DOHH2 (cell line): ENCODE results near the gene CEBPA.

Experiments used
- H3F3A ChIP-seq: fragments of 200-600 bp; sonication (generic), shearing (Covaris generic); 2 replicates; pipeline ENCODE4 v1.6.0; 2016; ENCODE audit warnings: antibody characterized with exemption, mild to moderate bottlenecking; ENCODE audit not compliant: control insufficient read depth, insufficient read depth
- H3K27ac ChIP-seq: fragments of 200-600 bp; sonication (generic); 2 replicates; pipeline ENCODE4 v1.5.1; 2014; ENCODE audit warnings: low read depth, mild to moderate bottlenecking, low read length, moderate library complexity
- H3K27me3 ChIP-seq: fragments of 200-600 bp; sonication (generic); 2 replicates; pipeline ENCODE4 v1.6.1; 2014; ENCODE audit warnings: mild to moderate bottlenecking, low read length, mixed read lengths; ENCODE audit not compliant: control insufficient read depth
- H3K36me3 ChIP-seq: fragments of 200-600 bp; sonication (generic); 2 replicates; pipeline ENCODE4 v1.6.1; 2014; ENCODE audit warnings: mild to moderate bottlenecking, low read length, moderate library complexity, mixed read lengths; ENCODE audit not compliant: control insufficient read depth
- H3K4me1 ChIP-seq: fragments of 200-600 bp; sonication (generic); 2 replicates; pipeline ENCODE4 v1.6.1; 2014; ENCODE audit warnings: mild to moderate bottlenecking, low read length, mixed read lengths; ENCODE audit not compliant: control insufficient read depth
- H3K4me2 ChIP-seq: fragments of 200-600 bp; sonication (generic); 2 replicates; pipeline ENCODE4 v1.6.0; 2014; ENCODE audit warnings: mild to moderate bottlenecking, low read length, moderate library complexity
- H3K4me3 ChIP-seq: fragments of 200-600 bp; sonication (generic); 2 replicates; pipeline ENCODE4 v1.5.1; 2014; ENCODE audit warnings: mild to moderate bottlenecking, low read length, mixed read lengths
- H3K79me2 ChIP-seq: fragments of 200-600 bp; sonication (generic); 2 replicates; pipeline ENCODE4 v1.6.1; 2014; ENCODE audit warnings: mild to moderate bottlenecking, low read length, mixed read lengths; ENCODE audit not compliant: control insufficient read depth
- H3K9me2 ChIP-seq: fragments of 200-600 bp; sonication (generic); replicated peaks from 2 replicates; pipeline ENCODE4 v1.6.1; 2014; ENCODE audit warnings: mild to moderate bottlenecking, low read length, mixed read lengths; ENCODE audit not compliant: control insufficient read depth
- H3K9me3 ChIP-seq: fragments of 200-600 bp; sonication (generic); 2 replicates; pipeline ENCODE4 v1.6.1; 2014; ENCODE audit warnings: antibody characterized with exemption, low read length, mixed read lengths; ENCODE audit not compliant: control insufficient read depth, insufficient read depth
- H4K20me1 ChIP-seq: fragments of 200-600 bp; sonication (generic); 2 replicates; pipeline ENCODE4 v1.6.0; 2014; ENCODE audit warnings: low read depth, mild to moderate bottlenecking, antibody characterized with exemption, low read length, moderate library complexity; ENCODE audit not compliant: control insufficient read depth, insufficient read depth
- CTCF ChIP-seq: fragments of 200-600 bp; sonication (generic); IDR thresholded peaks from one replicate; pipeline ENCODE4 v1.5.1; 2014; ENCODE audit warnings: antibody characterized with exemption, mild to moderate bottlenecking, low read depth, low read length; ENCODE audit not compliant: poor library complexity, severe bottlenecking
- EZH2phosphoT487 ChIP-seq: fragments of 200-600 bp; sonication (generic); IDR thresholded peaks from 2 replicates; pipeline ENCODE4 v1.6.1; 2017; ENCODE audit warnings: borderline replicate concordance, mild to moderate bottlenecking, antibody characterized with exemption, low read length, moderate library complexity, mixed read lengths

CEBPA gene

GRCh38 chr19:33252418-33252962, 49.8 kb downstream of the CEBPA start:
- H3K27me3 ChIP-seq: no peaks in the 10 kb centered on the region
- no peaks in the 10 kb centered on the region for H4K20me1 ChIP-seq
- H3K4me1 ChIP-seq: no peaks in the 10 kb centered on the region
- no peaks in the 10 kb centered on the region for H3K9me2 ChIP-seq
- no peak overlapping the region for H3K27ac ChIP-seq
- no peak overlapping the region for H3K4me2 ChIP-seq
- H3K9me3 ChIP-seq: peaks cover 5% of the 10 kb centered on the region; the same call in 1 of the 2 replicates
- H3F3A ChIP-seq: no peaks in the 10 kb centered on the region
- no peaks in the 10 kb centered on the region for H3K79me2 ChIP-seq
- no peaks in the 10 kb centered on the region for H3K36me3 ChIP-seq
- no peak overlapping the region for H3K4me3 ChIP-seq
- no peak for TF ChIP-seq EZH2phosphoT487
- no peak for TF ChIP-seq CTCF

- Histone ChIP-seq H3K4me3 (no peak overlapping the region), H3K36me3 (no peaks in the 10 kb centered on the region), H3K27ac (no peak overlapping the region), H3K4me2 (no peak overlapping the region), H3K4me1 (no peaks in the 10 kb centered on the region), H3K9me3 (peaks cover 5% of the 10 kb centered on the region; the same call in 1 of the 2 replicates), H3F3A (no peaks in the 10 kb centered on the region), H4K20me1 (no peaks in the 10 kb centered on the region), H3K9me2 (no peaks in the 10 kb centered on the region), H3K79me2 (no peaks in the 10 kb centered on the region), H3K27me3 (no peaks in the 10 kb centered on the region)
- TF ChIP-seq CTCF (no peak), EZH2phosphoT487 (no peak)
Measured at GRCh38 chr19:33251526-33252090, 50.7 kb downstream of the CEBPA start.

GRCh38 chr19:33251076-33251475, 51.3 kb downstream of the CEBPA start:
- TF ChIP-seq EZH2phosphoT487: no peak
- Histone ChIP-seq H3K27ac (no peak overlapping the region), H3K79me2 (no peaks in the 10 kb centered on the region), H3K27me3 (no peaks in the 10 kb centered on the region), H3K36me3 (no peaks in the 10 kb centered on the region), H3K9me3 (peaks cover 9% of the 10 kb centered on the region), H3K4me2 (no peak overlapping the region), H3F3A (no peaks in the 10 kb centered on the region), H3K4me1 (no peaks in the 10 kb centered on the region), H4K20me1 (no peaks in the 10 kb centered on the region), H3K9me2 (no peaks in the 10 kb centered on the region), H3K4me3 (no peak overlapping the region)

GRCh38 chr19:33250500-33250899, 51.8 kb downstream of the CEBPA start:
- Histone ChIP-seq H3K36me3 (no peaks in the 10 kb centered on the region), H3K27me3 (no peaks in the 10 kb centered on the region), H3F3A (no peaks in the 10 kb centered on the region), H3K27ac (no peak overlapping the region), H3K9me3 (peaks cover 14% of the 10 kb centered on the region), H3K79me2 (no peaks in the 10 kb centered on the region), H3K4me1 (no peaks in the 10 kb centered on the region), H4K20me1 (no peaks in the 10 kb centered on the region), H3K4me2 (no peak overlapping the region), H3K4me3 (no peak overlapping the region), H3K9me2 (no peaks in the 10 kb centered on the region)
- TF ChIP-seq EZH2phosphoT487: no peak
- no peak for TF ChIP-seq CTCF
